Endothelial cell of umbilical vein (primary cell): ENCODE measurements around the gene CHST11. TPM values are rescaled to one million over a fixed set of nuclear protein-coding genes. Genes with fewer than 3 reads are reported as not detected.
A peak's percentile ranks its signal among the peaks of the same experiment; 100 is the strongest.

ENCODE experiments used
- BruUV-seq: library from RNA; stranded (reverse); fragments of 400-500 nt; replicated peaks from 2 replicates; lab custom pipeline; 2021; lab: Mats Ljungman, UMichigan
- CTCF ChIA-PET: fragments of 300-600, 350-600 bp; sonication (Branson Sonifier 250); formaldehyde crosslinking; loops from one replicate; lab custom pipeline; 2021; ENCODE audit warnings: antibody characterized with exemption, inconsistent platforms; lab: Charles Lee
- POLR2A ChIA-PET: fragments of 300-600, 350-600 bp; sonication (Branson Sonifier 250); formaldehyde crosslinking; loops from one replicate; lab custom pipeline; 2021; ENCODE audit warnings: antibody characterized with exemption, inconsistent platforms; lab: Charles Lee
- DNase-seq: peaks from one replicate; pipeline ENCODE4 v3.0.0-alpha.2; 2011; ENCODE audit warnings: low read depth, low spot score
- FAIRE-seq: peaks from 2 replicates; lab custom pipeline; 2011; peaks lifted over from hg19 to GRCh38; lab: Jason Lieb, UNC
- H2AFZ ChIP-seq: 2 replicates; pipeline ENCODE4 v1.6.0; 2012; ENCODE audit warnings: low read depth, low read length, control low read depth, inconsistent platforms
- H3K27ac ChIP-seq: 2 replicates; pipeline ENCODE4 v1.5.1; 2011; ENCODE audit warnings: low read depth, mild to moderate bottlenecking, control low read depth, low read length, moderate library complexity; ENCODE audit not compliant: insufficient read depth
- H3K27me3 ChIP-seq, 2 experiments: 2 replicates each; pipeline versions ENCODE4 v1.6.0 to v1.6.1; 2011; ENCODE audit warnings: low read length in 2 of 2, mixed read lengths in 1 of 2; ENCODE audit not compliant: control insufficient read depth in 2 of 2, insufficient read depth in 2 of 2
- H3K36me3 ChIP-seq, 2 experiments: 2 replicates in 1 of 2; 3 replicates in 1 of 2; pipeline ENCODE4 v1.5.1; 2011; ENCODE audit warnings: low read length in 2 of 2, mild to moderate bottlenecking in 1 of 2, moderate library complexity in 1 of 2; ENCODE audit not compliant: control insufficient read depth in 2 of 2, insufficient read depth in 2 of 2; ENCODE audit errors: extremely low read depth in 1 of 2
- H3K4me1 ChIP-seq: 3 replicates; pipeline ENCODE4 v1.5.1; 2011; ENCODE audit warnings: mild to moderate bottlenecking, low read length; ENCODE audit not compliant: control insufficient read depth, insufficient read depth; ENCODE audit errors: extremely low read depth
- H3K4me2 ChIP-seq: 2 replicates; pipeline ENCODE4 v1.6.1; 2011; ENCODE audit warnings: low read length, control low read depth, mixed read lengths; ENCODE audit not compliant: insufficient read depth
- H3K4me3 ChIP-seq, 3 experiments: fragments of 200-600 bp in 1 of 3; sonication (generic), shearing (Covaris generic) in 1 of 3; replicated peaks in 1 of 3; 2 replicates each; pipeline ENCODE4 v1.5.1; 2011 to 2016; ENCODE audit warnings: control low read depth in 3 of 3, low read length in 3 of 3, mild to moderate bottlenecking in 2 of 3, inconsistent platforms in 1 of 3, low read depth in 1 of 3, moderate library complexity in 1 of 3; ENCODE audit not compliant: insufficient read depth in 1 of 3
- H3K79me2 ChIP-seq: 2 replicates; pipeline ENCODE4 v1.6.0; 2012; ENCODE audit warnings: low read length, inconsistent platforms; ENCODE audit not compliant: control insufficient read depth, insufficient read depth
- H3K9ac ChIP-seq: replicated peaks from 2 replicates; pipeline ENCODE3; 2011; ENCODE audit warnings: low read length, control low read depth; ENCODE audit not compliant: insufficient read depth; ENCODE audit errors: extremely low read depth
- H3K9me1 ChIP-seq: replicated peaks from 3 replicates; pipeline ENCODE4 v1.6.0; 2011; ENCODE audit warnings: mild to moderate bottlenecking, low read length; ENCODE audit not compliant: control insufficient read depth, insufficient read depth; ENCODE audit errors: extremely low read depth
- H3K9me3 ChIP-seq: replicated peaks from 2 replicates; pipeline ENCODE4 v1.5.1; 2012; ENCODE audit warnings: low read length, inconsistent platforms; ENCODE audit not compliant: control insufficient read depth, insufficient read depth
- H4K20me1 ChIP-seq: replicated peaks from 2 replicates; pipeline ENCODE3; 2011; ENCODE audit warnings: mild to moderate bottlenecking, low read length; ENCODE audit not compliant: control insufficient read depth, insufficient read depth; ENCODE audit errors: extremely low read depth
- EZH2 ChIP-seq: IDR thresholded peaks from 2 replicates; pipeline ENCODE4 v1.6.1; 2012; ENCODE audit warnings: borderline replicate concordance, low read depth, mild to moderate bottlenecking, moderate library complexity, low read length, inconsistent platforms; ENCODE audit not compliant: severe bottlenecking
- FOS ChIP-seq: IDR thresholded peaks from 2 replicates; pipeline ENCODE4 v1.6.1; 2011; ENCODE audit warnings: mild to moderate bottlenecking, low read length, moderate library complexity, borderline replicate concordance; ENCODE audit not compliant: insufficient read depth
- GATA2 ChIP-seq: IDR thresholded peaks from 2 replicates; pipeline ENCODE4 v1.7.0; 2011; ENCODE audit warnings: low read depth, mild to moderate bottlenecking, moderate library complexity, mixed read lengths, low read length; ENCODE audit not compliant: insufficient read length, insufficient read depth
- JUN ChIP-seq: IDR thresholded peaks from 2 replicates; pipeline ENCODE4 v1.6.1; 2011; ENCODE audit warnings: borderline replicate concordance, low read depth; ENCODE audit not compliant: insufficient read length, insufficient read depth
- MYC ChIP-seq: IDR thresholded peaks from one replicate; pipeline ENCODE4 v1.6.1; 2011; ENCODE audit warnings: mild to moderate bottlenecking, low read depth, low read length
- POLR2A ChIP-seq: IDR thresholded peaks from 2 replicates; pipeline ENCODE4 v1.6.1; 2012; ENCODE audit warnings: low read depth, mild to moderate bottlenecking, control low read depth, low read length
- POLR2AphosphoS5 ChIP-seq: IDR thresholded peaks from 2 replicates; pipeline ENCODE4 v1.6.1; 2012; ENCODE audit warnings: low read depth, mild to moderate bottlenecking, control low read depth, low read length, moderate library complexity; ENCODE audit not compliant: insufficient read depth
- dilution Hi-C: fragments of 300-500 bp; cut with MboI; formaldehyde crosslinking; loops from one replicate; pipeline ENCODE4 v1.15.0; 2019; ENCODE audit warnings: low sequenced_read_pairs; ENCODE audit not compliant: extremely low pct_ligation_motif_present
- intact Hi-C: fragments of 100-400 bp; cut with micrococcal nuclease; formaldehyde crosslinking; loops from one replicate; pipeline ENCODE4 v1.10.0; 2022
- polyA plus RNA-seq, 4 experiments: library from polyadenylated mRNA; depleted of rRNA in 3 of 4; stranded (reverse) in 3 of 4; unstranded in 1 of 4; fragments of >200 nt; gene quantifications; 2 replicates each; pipeline versions ENCODE4 v1.2.1 to v1.2.3, GENCODE V29; 2011 to 2012; ENCODE audit warnings: missing spikeins in 1 of 4
- total RNA-seq: library from RNA; stranded (reverse); gene quantifications from 2 replicates; pipeline ENCODE4 v1.2.3, GENCODE V29; 2021
- TF ChIP-seq, protein P1 (sequence below), 2 donors: IDR thresholded peaks; 1 replicate in 1 of 2; 2 replicates in 1 of 2; pipeline ENCODE4 v1.5.1; 2011; ENCODE audit warnings: low read length in 2 of 2, mild to moderate bottlenecking in 2 of 2, moderate library complexity in 2 of 2, control low read depth in 1 of 2, inconsistent platforms in 1 of 2, low read depth in 1 of 2; ENCODE audit not compliant: insufficient read depth in 1 of 2; ENCODE audit errors: extremely low read depth in 1 of 2
- TF ChIP-seq, protein P2 (sequence below): IDR thresholded peaks from 2 replicates; pipeline ENCODE4 v1.6.1; 2011; ENCODE audit not compliant: insufficient read depth, insufficient read length

The CHST11 gene
- total and polyA plus RNA-seq, 2 donors (not counting 3 experiments of a cell fraction or from before 2014, with no cell fraction given): 19.7 to 20.9 TPM

DNA sequence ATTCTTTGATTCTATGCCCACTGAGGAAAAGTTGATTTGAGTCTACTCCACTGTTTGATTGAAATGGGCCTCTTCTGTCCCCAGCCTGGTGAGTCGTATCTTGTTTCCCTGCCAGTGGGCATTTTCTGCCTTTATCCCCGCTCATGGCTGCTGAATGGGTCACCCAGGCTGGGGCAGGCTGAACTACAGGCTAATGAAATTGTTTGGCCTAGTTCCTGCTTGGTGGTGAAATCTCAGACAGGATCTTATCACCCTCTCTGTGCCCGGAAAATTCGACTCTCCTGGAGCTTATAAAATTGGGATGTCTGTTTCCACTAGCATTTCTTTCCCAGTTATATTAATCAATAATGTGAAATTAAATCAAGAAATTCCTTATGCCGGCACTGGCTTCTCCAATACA lies 65.0 kb downstream of the CHST11 start:
- no peaks in the 10 kb centered on the region for H3K36me3 ChIP-seq
- H3K4me3 ChIP-seq: no peak overlapping the region
- no peaks in the 10 kb centered on the region for H3K27me3 ChIP-seq
- intact Hi-C loops (no loop called here), dilution Hi-C loops (no loop called here)
- no peak overlapping the region for H3K4me2 ChIP-seq
- ChIA-PET CTCF (interaction anchor here (2.2 kb wide), 1 partner anchor 17 kb away, joined by 4 read pairs; no protein-coding TSS in a partner anchor), POLR2A (no interaction called here)
- no peaks in the 10 kb centered on the region for H4K20me1 ChIP-seq
- H3K27ac ChIP-seq: no peak overlapping the region
- no TSS peak for BruUV-seq
- H3K9ac ChIP-seq: no peak overlapping the region
- DNase-seq (peak; percentile 38), FAIRE-seq (peak; percentile 52)
- no peaks in the 10 kb centered on the region for H3K9me1 ChIP-seq
- H3K4me1 ChIP-seq: peaks cover 18% of the 10 kb centered on the region
- H2AFZ ChIP-seq: no peak overlapping the region
- peaks cover 27% of the 10 kb centered on the region for H3K79me2 ChIP-seq
- H3K9me3 ChIP-seq: no peaks in the 10 kb centered on the region
- TF ChIP-seq MYC: no peak
- no peak for TF ChIP-seq EZH2
- TF ChIP-seq, protein P1, sequence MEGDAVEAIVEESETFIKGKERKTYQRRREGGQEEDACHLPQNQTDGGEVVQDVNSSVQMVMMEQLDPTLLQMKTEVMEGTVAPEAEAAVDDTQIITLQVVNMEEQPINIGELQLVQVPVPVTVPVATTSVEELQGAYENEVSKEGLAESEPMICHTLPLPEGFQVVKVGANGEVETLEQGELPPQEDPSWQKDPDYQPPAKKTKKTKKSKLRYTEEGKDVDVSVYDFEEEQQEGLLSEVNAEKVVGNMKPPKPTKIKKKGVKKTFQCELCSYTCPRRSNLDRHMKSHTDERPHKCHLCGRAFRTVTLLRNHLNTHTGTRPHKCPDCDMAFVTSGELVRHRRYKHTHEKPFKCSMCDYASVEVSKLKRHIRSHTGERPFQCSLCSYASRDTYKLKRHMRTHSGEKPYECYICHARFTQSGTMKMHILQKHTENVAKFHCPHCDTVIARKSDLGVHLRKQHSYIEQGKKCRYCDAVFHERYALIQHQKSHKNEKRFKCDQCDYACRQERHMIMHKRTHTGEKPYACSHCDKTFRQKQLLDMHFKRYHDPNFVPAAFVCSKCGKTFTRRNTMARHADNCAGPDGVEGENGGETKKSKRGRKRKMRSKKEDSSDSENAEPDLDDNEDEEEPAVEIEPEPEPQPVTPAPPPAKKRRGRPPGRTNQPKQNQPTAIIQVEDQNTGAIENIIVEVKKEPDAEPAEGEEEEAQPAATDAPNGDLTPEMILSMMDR (IDR thresholded peaks at IDR 0.05; ENCODE audit: extremely low read depth in 1 of 2, insufficient read depth in 1 of 2, low read depth in 1 of 2, low read length in 2 of 2): no peak
- no peak for TF ChIP-seq JUN
- TF ChIP-seq POLR2AphosphoS5: no peak
- TF ChIP-seq, protein P2, sequence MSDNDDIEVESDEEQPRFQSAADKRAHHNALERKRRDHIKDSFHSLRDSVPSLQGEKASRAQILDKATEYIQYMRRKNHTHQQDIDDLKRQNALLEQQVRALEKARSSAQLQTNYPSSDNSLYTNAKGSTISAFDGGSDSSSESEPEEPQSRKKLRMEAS: no peak
- no peak for TF ChIP-seq POLR2A
- no peak for TF ChIP-seq FOS
- TF ChIP-seq GATA2: no peak
